Measurements from ENCODE around the gene MNT.

GRCh38 chr17:2450016-2450650, 49.3 kb upstream of the MNT start:
- TF ChIP-seq EZH2 (IDR thresholded peaks at IDR 0.05): no peak
- TF ChIP-seq POLR2AphosphoS5 (IDR thresholded peaks at IDR 0.05; ENCODE audit: borderline replicate concordance, low read depth, low read length): no peak
- TF ChIP-seq FOXP2 (optimal IDR thresholded peaks at IDR 0.05; ENCODE audit: control extremely low read depth, extremely low read length, insufficient read depth): no peak

Measured in SK-N-MC (cell line).